GM06990 (cell line): ENCODE measurements around the gene C1orf53.

Source experiments
- DNase-seq: peaks from one replicate; pipeline ENCODE4 v3.0.0-alpha.2; 2011; ENCODE audit not compliant: insufficient read length; ENCODE audit errors: extremely low read depth
- H3K27me3 ChIP-seq: replicated peaks from 2 replicates; pipeline ENCODE4 v1.6.0; 2011; ENCODE audit warnings: low read length; ENCODE audit not compliant: control insufficient read depth, insufficient read depth
- H3K36me3 ChIP-seq: 2 replicates; pipeline ENCODE4 v1.5.1; 2011; ENCODE audit warnings: low read length; ENCODE audit not compliant: control insufficient read depth, insufficient read depth
- H3K4me3 ChIP-seq: replicated peaks from 2 replicates; pipeline ENCODE4 v1.5.1; 2011; ENCODE audit warnings: low read depth, mild to moderate bottlenecking, control low read depth, low read length
- TF ChIP-seq, protein P1 (sequence below): IDR thresholded peaks from 2 replicates; pipeline ENCODE4 v1.5.1; 2011; ENCODE audit warnings: low read length, control low read depth, mild to moderate bottlenecking, inconsistent platforms; ENCODE audit not compliant: insufficient read depth, poor library complexity, severe bottlenecking

The C1orf53 gene

DNA sequence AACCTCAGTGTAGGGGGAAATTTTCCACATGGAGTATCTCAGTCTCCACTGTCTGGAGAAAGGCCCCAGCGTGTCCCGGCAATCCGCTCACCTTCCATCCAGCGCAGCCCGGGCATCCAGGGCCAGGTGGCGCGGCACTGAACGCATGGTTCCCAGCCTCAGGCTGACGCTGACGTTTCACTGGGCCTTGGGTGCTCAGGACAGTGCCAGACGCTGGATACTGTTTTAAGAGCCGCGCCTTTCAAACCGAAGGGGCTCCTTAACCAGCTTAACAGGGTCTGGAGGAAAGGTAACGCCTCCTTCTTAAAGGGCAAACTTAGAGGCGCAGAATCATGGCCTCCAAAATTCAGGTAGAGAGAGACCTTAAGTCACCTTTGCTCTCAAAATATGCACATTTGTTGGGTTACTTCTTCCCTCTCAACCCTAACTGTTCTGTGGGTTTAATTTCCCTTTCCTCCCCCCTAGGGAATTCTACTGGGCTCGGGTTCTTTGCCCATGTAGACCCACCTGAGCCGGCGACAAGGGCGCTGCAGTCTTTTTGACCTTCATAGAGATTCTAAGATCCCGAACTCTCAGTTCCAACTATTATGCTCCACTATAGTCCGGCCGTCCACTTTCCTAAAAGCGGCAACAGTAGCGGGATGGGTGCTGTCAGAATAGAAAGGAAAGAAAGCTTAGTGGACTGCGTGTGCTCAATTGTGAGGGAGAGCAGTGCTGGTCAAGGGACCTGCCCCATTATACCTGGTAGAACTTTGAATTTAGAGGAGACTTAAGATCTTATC is 11.3 kb downstream of the C1orf53 start:
- H3K27me3 ChIP-seq = peaks cover 10% of the 10 kb centered on the region
- TF ChIP-seq, protein P1, sequence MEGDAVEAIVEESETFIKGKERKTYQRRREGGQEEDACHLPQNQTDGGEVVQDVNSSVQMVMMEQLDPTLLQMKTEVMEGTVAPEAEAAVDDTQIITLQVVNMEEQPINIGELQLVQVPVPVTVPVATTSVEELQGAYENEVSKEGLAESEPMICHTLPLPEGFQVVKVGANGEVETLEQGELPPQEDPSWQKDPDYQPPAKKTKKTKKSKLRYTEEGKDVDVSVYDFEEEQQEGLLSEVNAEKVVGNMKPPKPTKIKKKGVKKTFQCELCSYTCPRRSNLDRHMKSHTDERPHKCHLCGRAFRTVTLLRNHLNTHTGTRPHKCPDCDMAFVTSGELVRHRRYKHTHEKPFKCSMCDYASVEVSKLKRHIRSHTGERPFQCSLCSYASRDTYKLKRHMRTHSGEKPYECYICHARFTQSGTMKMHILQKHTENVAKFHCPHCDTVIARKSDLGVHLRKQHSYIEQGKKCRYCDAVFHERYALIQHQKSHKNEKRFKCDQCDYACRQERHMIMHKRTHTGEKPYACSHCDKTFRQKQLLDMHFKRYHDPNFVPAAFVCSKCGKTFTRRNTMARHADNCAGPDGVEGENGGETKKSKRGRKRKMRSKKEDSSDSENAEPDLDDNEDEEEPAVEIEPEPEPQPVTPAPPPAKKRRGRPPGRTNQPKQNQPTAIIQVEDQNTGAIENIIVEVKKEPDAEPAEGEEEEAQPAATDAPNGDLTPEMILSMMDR = no peak
- DNase-seq = no peak
- no peak overlapping the region for H3K4me3 ChIP-seq
- no peaks in the 10 kb centered on the region for H3K36me3 ChIP-seq

DNA sequence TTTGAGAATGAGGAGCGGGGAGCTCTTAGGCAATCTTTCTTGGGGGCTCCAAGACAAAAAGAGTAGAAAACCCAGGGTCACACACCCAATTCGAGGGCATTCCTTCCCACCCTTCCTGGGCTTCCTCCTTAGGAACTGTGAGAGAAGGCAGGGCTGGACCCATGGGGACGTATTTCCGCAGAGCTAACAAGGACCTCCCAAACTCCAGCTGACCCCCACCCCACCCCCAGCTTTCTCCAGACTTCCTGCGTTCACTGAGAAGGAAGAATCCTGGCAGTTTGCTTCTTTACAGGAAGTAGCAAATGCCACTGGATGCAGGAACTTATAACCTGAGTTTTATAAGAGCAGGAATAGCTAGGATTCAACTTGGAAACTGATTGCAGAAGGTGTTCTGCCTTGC is 12.1 kb downstream of the C1orf53 start:
- no peak for DNase-seq
- Histone ChIP-seq H3K4me3 (no peak overlapping the region), H3K27me3 (peaks cover 12% of the 10 kb centered on the region), H3K36me3 (no peaks in the 10 kb centered on the region)
- TF ChIP-seq, protein P1 = no peak

DNA sequence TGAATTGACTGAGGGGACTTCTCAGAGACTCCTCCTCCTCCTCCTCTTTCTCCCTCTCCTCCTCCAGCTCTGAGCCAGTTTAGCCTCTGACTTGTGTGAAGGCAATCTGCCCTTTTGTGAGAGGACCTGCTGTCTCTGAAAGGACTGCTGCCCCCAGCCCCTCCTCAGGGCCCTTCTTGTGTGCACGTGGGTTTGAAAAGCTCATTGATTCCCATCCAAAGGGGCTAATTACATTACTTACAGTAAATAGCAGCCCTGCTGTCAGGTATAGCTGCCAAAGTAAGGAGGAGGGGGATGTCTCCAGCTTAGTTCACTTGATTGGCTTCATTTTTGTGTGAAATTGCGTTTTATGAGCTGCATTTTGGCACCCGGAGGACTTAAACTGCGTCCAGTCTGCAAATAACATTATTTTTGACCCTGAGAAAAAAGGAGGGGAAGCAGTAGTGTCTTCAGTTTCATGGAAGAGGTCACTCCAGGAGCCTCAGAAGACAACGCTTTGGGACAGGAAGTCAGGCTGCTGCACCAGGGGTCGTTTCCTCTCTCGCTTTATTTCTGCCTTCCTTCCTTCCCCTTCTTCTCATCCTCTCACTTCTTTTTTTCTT is 12.9 kb downstream of the C1orf53 start:
- no peak overlapping the region; the same call in 1 of the 2 replicates for H3K4me3 ChIP-seq
- no peak for DNase-seq

DNA sequence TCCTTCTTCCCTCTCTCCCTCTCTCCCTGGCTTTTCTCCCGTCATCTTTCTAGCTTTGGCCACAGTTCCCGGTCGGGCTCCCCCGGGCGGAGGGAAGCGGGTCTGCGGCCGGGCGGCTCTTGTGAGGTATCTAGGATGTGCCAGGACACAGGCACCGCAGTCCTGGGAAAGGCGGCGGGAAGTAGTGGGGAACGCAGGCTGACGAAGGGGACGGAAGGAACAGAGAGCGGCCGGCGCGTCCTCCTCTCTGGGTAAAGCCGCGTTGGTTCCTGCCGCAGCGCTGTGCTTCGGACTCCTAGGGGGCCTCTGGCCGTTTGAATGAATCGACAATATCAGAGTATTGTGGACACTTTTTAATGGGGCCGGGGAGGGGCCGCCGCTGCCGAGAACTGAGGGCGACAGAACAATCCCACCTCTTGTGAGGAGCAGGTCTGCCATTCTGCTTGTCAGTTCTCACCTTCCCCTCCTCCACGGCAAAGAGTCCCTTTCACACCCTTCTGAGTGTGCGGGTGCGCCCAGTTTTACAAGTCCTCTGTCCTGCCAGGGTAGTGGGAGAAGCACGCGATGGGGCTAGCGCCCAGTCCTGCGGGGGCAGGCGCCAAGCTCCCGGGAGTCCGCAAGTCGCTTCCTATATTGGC is 13.6 kb downstream of the C1orf53 start:
- Histone ChIP-seq H3K27me3 (peaks cover 12% of the 10 kb centered on the region), H3K4me3 (peak overlapping the region; percentile 40), H3K36me3 (no peaks in the 10 kb centered on the region)
- no peak for DNase-seq
- TF ChIP-seq, protein P1 = peak; percentile 27

More for the DNA sequence above, 12.9 kb downstream of the C1orf53 start:
- peaks cover 12% of the 10 kb centered on the region for H3K27me3 ChIP-seq
- H3K36me3 ChIP-seq = no peaks in the 10 kb centered on the region
- TF ChIP-seq, protein P1 = no peak

DNA sequence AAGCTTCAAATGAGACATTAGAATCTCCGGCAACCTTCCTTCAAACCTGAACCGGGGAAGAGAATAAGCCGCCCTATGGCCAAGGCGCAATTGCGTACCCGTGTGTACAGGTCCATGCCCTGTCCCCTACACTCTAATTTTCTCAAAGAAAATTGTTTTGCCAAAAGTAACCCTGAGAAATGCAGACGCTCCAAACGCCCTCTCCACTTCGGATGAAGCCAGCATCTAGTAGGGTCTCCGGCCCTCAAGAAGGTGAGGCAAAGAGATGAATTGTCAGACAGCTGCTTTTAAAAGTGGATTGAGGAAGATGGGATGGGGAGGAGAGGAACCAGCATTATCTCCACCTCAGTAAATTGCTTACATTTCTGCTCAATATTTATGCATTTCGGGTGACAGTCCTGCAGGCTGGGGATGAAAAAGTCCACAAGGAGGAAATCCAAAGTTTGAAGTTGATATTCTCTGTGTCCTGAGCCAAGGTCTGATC is 14.1 kb downstream of the C1orf53 start:
- Histone ChIP-seq H3K27me3 (peaks cover 14% of the 10 kb centered on the region), H3K36me3 (no peaks in the 10 kb centered on the region), H3K4me3 (no peak overlapping the region; the same call in 1 of the 2 replicates)
- DNase-seq = no peak
- TF ChIP-seq, protein P1 = no peak
